CD14-positive monocyte (primary cell): ENCODE results near the gene SCN7A. TPM values are rescaled to one million over a fixed set of nuclear protein-coding genes. Genes with fewer than 3 reads are reported as not detected.

Source experiments
- DNase-seq, 3 donors: peaks; one replicate each; pipeline ENCODE4 v3.0.0-alpha.2; 2011 to 2022
- H2AFZ ChIP-seq: 2 replicates; pipeline ENCODE4 v1.6.0; 2012; ENCODE audit warnings: mild to moderate bottlenecking, low read depth, low read length, inconsistent platforms; ENCODE audit not compliant: insufficient read depth, poor library complexity, severe bottlenecking
- H3K27ac ChIP-seq, 2 donors: 1 replicate in 1 of 2; 2 replicates in 1 of 2; pipeline ENCODE4 v1.5.1; 2012 to 2013; ENCODE audit warnings: low read length in 2 of 2, control low read depth in 1 of 2, inconsistent platforms in 1 of 2, low read depth in 1 of 2, mild to moderate bottlenecking in 1 of 2
- H3K27me3 ChIP-seq, 2 donors: one replicate each; pipeline versions ENCODE4 v1.6.0 to v1.6.1; 2011 to 2013; ENCODE audit warnings: low read length in 2 of 2; ENCODE audit not compliant: control insufficient read depth in 2 of 2, insufficient read depth in 2 of 2
- H3K36me3 ChIP-seq, 2 donors: replicated peaks in 1 of 2; 1 replicate in 1 of 2; 2 replicates in 1 of 2; pipeline versions ENCODE4 v1.5.1 to v1.6.1; 2012 to 2013; ENCODE audit warnings: low read length in 2 of 2, control low read depth in 1 of 2, inconsistent platforms in 1 of 2, mild to moderate bottlenecking in 1 of 2; ENCODE audit not compliant: insufficient read depth in 2 of 2, control insufficient read depth in 1 of 2
- H3K4me1 ChIP-seq, 2 donors: 1 replicate in 1 of 2; 2 replicates in 1 of 2; pipeline versions ENCODE4 v1.5.1 to v1.6.1; 2012 to 2013; ENCODE audit warnings: low read length in 2 of 2, control low read depth in 1 of 2, inconsistent platforms in 1 of 2, mild to moderate bottlenecking in 1 of 2, moderate library complexity in 1 of 2; ENCODE audit not compliant: insufficient read depth in 2 of 2, control insufficient read depth in 1 of 2
- H3K4me2 ChIP-seq: replicated peaks from 2 replicates; pipeline ENCODE3; 2012; ENCODE audit warnings: low read length, moderate library complexity, mild to moderate bottlenecking; ENCODE audit not compliant: poor library complexity, severe bottlenecking; ENCODE audit errors: extremely low read depth
- H3K4me3 ChIP-seq, 3 experiments: fragments of 200-600 bp in 1 of 3; sonication (generic) in 1 of 3; replicated peaks in 1 of 3; 1 replicate in 2 of 3; 2 replicates in 1 of 3; pipeline ENCODE4 v1.5.1; 2011 to 2013; ENCODE audit warnings: low read length in 3 of 3, mild to moderate bottlenecking in 3 of 3, control low read depth in 2 of 3, low read depth in 2 of 3, inconsistent platforms in 1 of 3, moderate library complexity in 1 of 3
- H3K79me2 ChIP-seq: 2 replicates; pipeline ENCODE4 v1.6.0; 2012; ENCODE audit warnings: mild to moderate bottlenecking, control low read depth, inconsistent platforms, low read length, moderate library complexity; ENCODE audit not compliant: insufficient read depth
- H3K9ac ChIP-seq: 2 replicates; pipeline ENCODE4 v1.6.0; 2017; ENCODE audit warnings: low read length, mild to moderate bottlenecking; ENCODE audit not compliant: insufficient read depth, poor library complexity, severe bottlenecking
- H3K9me3 ChIP-seq, 2 donors: replicated peaks in 1 of 2; 1 replicate in 1 of 2; 2 replicates in 1 of 2; pipeline versions ENCODE4 v1.5.1 to v1.6.1; 2012 to 2013; ENCODE audit warnings: low read length in 2 of 2, control low read depth in 1 of 2; ENCODE audit not compliant: control insufficient read depth in 1 of 2, insufficient read depth in 1 of 2
- H4K20me1 ChIP-seq: 2 replicates; pipeline ENCODE4 v1.6.0; 2012; ENCODE audit warnings: mild to moderate bottlenecking, low read length, control low read depth, moderate library complexity; ENCODE audit not compliant: insufficient read depth
- H3K27ac Mint-ChIP-seq, 7 donors: one replicate each; pipeline ENCODE4 v1.8.0; 2020; ENCODE audit warnings: mild to moderate bottlenecking in 7 of 7, mixed read lengths in 7 of 7, moderate library complexity in 6 of 7, inconsistent platforms in 2 of 7
- H3K27me3 Mint-ChIP-seq, 3 donors: one replicate each; pipeline ENCODE4 v1.8.0; 2021 to 2022; ENCODE audit warnings: low read depth in 3 of 3, mild to moderate bottlenecking in 3 of 3, mixed read lengths in 3 of 3, moderate library complexity in 3 of 3, inconsistent platforms in 1 of 3
- H3K36me3 Mint-ChIP-seq, 2 donors: one replicate each; pipeline ENCODE4 v1.8.0; 2020; ENCODE audit warnings: mixed read lengths in 2 of 2, inconsistent platforms in 1 of 2, mild to moderate bottlenecking in 1 of 2
- H3K4me1 Mint-ChIP-seq: one replicate; pipeline ENCODE4 v1.8.0; 2020; ENCODE audit warnings: mild to moderate bottlenecking, mixed read lengths
- H3K4me3 Mint-ChIP-seq, 2 donors: one replicate each; pipeline ENCODE4 v1.8.0; 2020; ENCODE audit warnings: mild to moderate bottlenecking in 2 of 2, mixed read lengths in 2 of 2, moderate library complexity in 1 of 2
- H3K9me3 Mint-ChIP-seq, 7 donors: one replicate each; pipeline ENCODE4 v1.8.0; 2020 to 2022; ENCODE audit warnings: mixed read lengths in 7 of 7, mild to moderate bottlenecking in 6 of 7, moderate library complexity in 6 of 7, inconsistent platforms in 2 of 7
- WGBS: methylation state at CpG from one replicate; pipeline ENCODE4 v1.1.5; 2013; ENCODE audit warnings: missing lambda C conversion rate; ENCODE audit not compliant: insufficient coverage; 5-methylcytosine and 5-hydroxymethylcytosine counted together
- intact Hi-C, 2 donors: fragments of 100-400 bp; cut with micrococcal nuclease; formaldehyde crosslinking; loops; one replicate each; pipeline versions ENCODE4 v1.15.0 to v1.15.1; 2023
- polyA plus RNA-seq, 3 donors: library from polyadenylated mRNA; depleted of rRNA in 1 of 3; unstranded in 2 of 3; stranded (reverse) in 1 of 3; fragments of 300-500 nt in 2 of 3; fragments of >200 nt in 1 of 3; fragmentation: Illumina TruSeq in 2 of 3; gene quantifications; 1 replicate in 2 of 3; 2 replicates in 1 of 3; pipeline ENCODE4 v1.2.3, GENCODE V29; 2012 to 2021
- TF ChIP-seq, protein P1 (sequence below): fragments of 200-600 bp; IDR thresholded peaks from one replicate; pipeline ENCODE4 v1.8.0; 2022; ENCODE audit warnings: antibody characterized with exemption, mild to moderate bottlenecking

The SCN7A gene
- polyA plus RNA-seq, 3 donors, result not detected

- peaks cover 0 to 5% (median 0%) of the 10 kb centered on the region in 7 donors for H3K9me3 Mint-ChIP-seq
- H3K9ac ChIP-seq, result no peak overlapping the region
- H3K27me3 Mint-ChIP-seq, result peaks cover 0 to 3% (median 2%) of the 10 kb centered on the region in 3 donors
- H3K4me3 ChIP-seq, result no peak overlapping the region
- H3K79me2 ChIP-seq, result no peaks in the 10 kb centered on the region
- H3K4me1 Mint-ChIP-seq, result peaks cover 2% of the 10 kb centered on the region
- TF ChIP-seq, protein P1, sequence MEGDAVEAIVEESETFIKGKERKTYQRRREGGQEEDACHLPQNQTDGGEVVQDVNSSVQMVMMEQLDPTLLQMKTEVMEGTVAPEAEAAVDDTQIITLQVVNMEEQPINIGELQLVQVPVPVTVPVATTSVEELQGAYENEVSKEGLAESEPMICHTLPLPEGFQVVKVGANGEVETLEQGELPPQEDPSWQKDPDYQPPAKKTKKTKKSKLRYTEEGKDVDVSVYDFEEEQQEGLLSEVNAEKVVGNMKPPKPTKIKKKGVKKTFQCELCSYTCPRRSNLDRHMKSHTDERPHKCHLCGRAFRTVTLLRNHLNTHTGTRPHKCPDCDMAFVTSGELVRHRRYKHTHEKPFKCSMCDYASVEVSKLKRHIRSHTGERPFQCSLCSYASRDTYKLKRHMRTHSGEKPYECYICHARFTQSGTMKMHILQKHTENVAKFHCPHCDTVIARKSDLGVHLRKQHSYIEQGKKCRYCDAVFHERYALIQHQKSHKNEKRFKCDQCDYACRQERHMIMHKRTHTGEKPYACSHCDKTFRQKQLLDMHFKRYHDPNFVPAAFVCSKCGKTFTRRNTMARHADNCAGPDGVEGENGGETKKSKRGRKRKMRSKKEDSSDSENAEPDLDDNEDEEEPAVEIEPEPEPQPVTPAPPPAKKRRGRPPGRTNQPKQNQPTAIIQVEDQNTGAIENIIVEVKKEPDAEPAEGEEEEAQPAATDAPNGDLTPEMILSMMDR, result no peak
- no peak for DNase-seq
- H2AFZ ChIP-seq, result no peak overlapping the region
- H3K36me3 Mint-ChIP-seq, result no peaks in the 10 kb centered on the region
- no peak overlapping the region for H3K27ac Mint-ChIP-seq
- H4K20me1 ChIP-seq, result no peaks in the 10 kb centered on the region
- no peak overlapping the region for H3K27ac ChIP-seq
- no peaks in the 10 kb centered on the region for H3K4me1 ChIP-seq
- H3K9me3 ChIP-seq, result no peaks in the 10 kb centered on the region
- no CpG with 5 or more reads among the region's 2 CpGs for WGBS
- intact Hi-C loops, result no loop called here
- no peaks in the 10 kb centered on the region for H3K27me3 ChIP-seq
- no peaks in the 10 kb centered on the region for H3K36me3 ChIP-seq
- no peak overlapping the region for H3K4me2 ChIP-seq
- no peak overlapping the region for H3K4me3 Mint-ChIP-seq
Measured at GRCh38 chr2:166454006-166454595, 39.9 kb downstream of the SCN7A start.

DNA sequence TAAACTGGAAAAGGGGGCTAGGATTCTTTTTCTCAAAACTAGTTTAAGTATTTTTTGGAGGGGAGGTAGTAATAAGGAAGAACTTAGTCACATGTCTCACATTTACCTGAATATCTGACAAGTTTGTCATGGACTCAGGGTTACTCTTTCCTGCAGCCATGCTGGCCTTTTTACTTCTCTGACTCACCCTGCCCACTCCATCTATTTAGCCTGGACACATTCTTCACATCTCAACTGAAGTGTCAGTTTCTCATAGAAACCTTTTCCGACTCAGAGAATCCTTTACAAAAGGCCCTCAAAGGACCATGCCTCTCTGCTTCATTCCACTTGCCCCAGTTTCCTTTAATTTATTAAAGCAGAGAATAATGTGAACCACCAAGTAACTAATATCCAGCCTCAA, 42.6 kb downstream of the SCN7A start:
- Mint-ChIP-seq H3K27ac (no peak overlapping the region), H3K27me3 (peaks cover 0 to 3% (median 3%) of the 10 kb centered on the region in 3 donors), H3K9me3 (peaks cover 0 to 7% (median 0%) of the 10 kb centered on the region in 7 donors), H3K36me3 (no peaks in the 10 kb centered on the region), H3K4me3 (no peak overlapping the region), H3K4me1 (peaks cover 2% of the 10 kb centered on the region)
- H3K9me3 ChIP-seq, result no peaks in the 10 kb centered on the region
- no peaks in the 10 kb centered on the region for H3K79me2 ChIP-seq
- no peak overlapping the region for H3K4me2 ChIP-seq
- no peaks in the 10 kb centered on the region for H3K4me1 ChIP-seq
- no peak for DNase-seq
- intact Hi-C loops, result no loop called here
- no peaks in the 10 kb centered on the region for H3K27me3 ChIP-seq
- no peak overlapping the region for H3K4me3 ChIP-seq
- H3K9ac ChIP-seq, result no peak overlapping the region
- TF ChIP-seq, protein P1, result no peak
- WGBS, result no CpG with 5 or more reads among the region's 1 CpG
- no peaks in the 10 kb centered on the region for H4K20me1 ChIP-seq
- no peak overlapping the region for H3K27ac ChIP-seq
- no peaks in the 10 kb centered on the region for H3K36me3 ChIP-seq
- no peak overlapping the region for H2AFZ ChIP-seq
